Peyer's patch (tissue), 4 donors: ENCODE data around the gene SLC1A3.

Source experiments
- CTCF ChIP-seq, 6 experiments: fragments of 450-650 bp in 4 of 6; fragments of 200-600 bp in 2 of 6; sonication (generic) in 1 of 6; IDR thresholded peaks; one replicate each; pipeline ENCODE4 v1.5.1; 2017 to 2019; ENCODE audit warnings: antibody characterized with exemption in 6 of 6, mild to moderate bottlenecking in 3 of 6, moderate library complexity in 1 of 6
- POLR2A ChIP-seq, 2 donors: fragments of 450-650 bp; IDR thresholded peaks; one replicate each; pipeline ENCODE4 v1.5.1; 2017; ENCODE audit warnings: antibody characterized with exemption in 2 of 2, mild to moderate bottlenecking in 2 of 2, moderate library complexity in 2 of 2

GRCh38 chr5:36722900-36723299 is 116.5 kb downstream of the SLC1A3 start:
- TF ChIP-seq CTCF (IDR thresholded peaks at IDR 0.05) (no peak), POLR2A (IDR thresholded peaks at IDR 0.05) (no peak)
